WTC11 (cell line): ENCODE data around the gene CNPY4. TPM values are rescaled to one million over a fixed set of nuclear protein-coding genes. Genes with fewer than 3 reads are reported as not detected.

Experiments
- ATAC-seq: fragments of 200-7000 bp; cut with Tn5 transposase; 2 replicates; pipeline ENCODE4 v1.10.0; 2021; ENCODE audit warnings: mild to moderate bottlenecking, moderate library complexity
- CTCF ChIA-PET: fragments of 300-600 bp; sonication (Branson Sonifier 250); formaldehyde crosslinking; loops from one replicate; lab custom pipeline; 2021; ENCODE audit warnings: antibody characterized with exemption; lab: Charles Lee
- POLR2A ChIA-PET: fragments of 350-600 bp; sonication (Branson Sonifier 250); formaldehyde crosslinking; loops from one replicate; lab custom pipeline; 2021; ENCODE audit warnings: antibody characterized with exemption; lab: Charles Lee
- DNase-seq: peaks from one replicate; pipeline ENCODE4 v3.0.0; 2021; ENCODE audit warnings: low spot score
- H3K27ac Mint-ChIP-seq: 2 replicates; pipeline ENCODE4 v1.8.0; 2021; ENCODE audit warnings: mixed read lengths
- H3K27me3 Mint-ChIP-seq: 2 replicates; pipeline ENCODE4 v1.8.0; 2021; ENCODE audit warnings: low read depth, mild to moderate bottlenecking, moderate library complexity, mixed read lengths
- H3K36me3 Mint-ChIP-seq: 2 replicates; pipeline ENCODE4 v1.8.0; 2021; ENCODE audit warnings: mixed read lengths
- H3K4me1 Mint-ChIP-seq: 2 replicates; pipeline ENCODE4 v1.8.0; 2022; ENCODE audit warnings: mixed read lengths
- H3K4me3 Mint-ChIP-seq: 2 replicates; pipeline ENCODE4 v1.8.0; 2021; ENCODE audit warnings: mild to moderate bottlenecking, moderate library complexity, mixed read lengths
- H3K9me3 Mint-ChIP-seq: 2 replicates; pipeline ENCODE4 v1.8.0; 2021; ENCODE audit warnings: mixed read lengths
- CDX4 ChIP-seq: fragments of 250-450 bp; sonication (Bioruptor Pico); IDR thresholded peaks from 2 replicates; pipeline ENCODE4 v1.9.0; 2021; ENCODE audit warnings: moderate library complexity, mild to moderate bottlenecking, inconsistent platforms, borderline replicate concordance
- E2F4 ChIP-seq: sonication (generic); formaldehyde crosslinking; IDR thresholded peaks from 2 replicates; pipeline ENCODE4 v1.8.1; 2022; ENCODE audit warnings: low read depth, mild to moderate bottlenecking, moderate library complexity, missing genetic modification reagents, borderline replicate concordance
- ESRRA ChIP-seq: sonication (generic); formaldehyde crosslinking; IDR thresholded peaks from 2 replicates; pipeline ENCODE4 v1.8.1; 2022; ENCODE audit warnings: mild to moderate bottlenecking, missing genetic modification reagents, borderline replicate concordance
- GRHL2 ChIP-seq: fragments of 250-450 bp; sonication (Bioruptor Pico); IDR thresholded peaks from 2 replicates; pipeline ENCODE4 v1.8.0; 2022; ENCODE audit warnings: mild to moderate bottlenecking, moderate library complexity; ENCODE audit not compliant: insufficient replicate concordance, severe bottlenecking
- HMGA2 ChIP-seq: fragments of 250-450 bp; sonication (Bioruptor Pico); IDR thresholded peaks from 2 replicates; pipeline ENCODE4 v1.4.0; 2021; ENCODE audit warnings: mild to moderate bottlenecking, moderate library complexity
- IRF2 ChIP-seq: sonication (generic); formaldehyde crosslinking; IDR thresholded peaks from 2 replicates; pipeline ENCODE4 v1.8.0; 2022; ENCODE audit warnings: low read depth, missing genetic modification reagents, borderline replicate concordance
- NR1H2 ChIP-seq: sonication (generic); formaldehyde crosslinking; IDR thresholded peaks from 2 replicates; pipeline ENCODE4 v1.9.0; 2021; ENCODE audit warnings: mild to moderate bottlenecking, moderate library complexity, missing genetic modification reagents
- PRRX2 ChIP-seq: fragments of 250-450 bp; sonication (Bioruptor Pico); IDR thresholded peaks from 2 replicates; pipeline ENCODE4 v1.8.0; 2021; ENCODE audit warnings: mild to moderate bottlenecking
- TCF7 ChIP-seq: sonication (generic); formaldehyde crosslinking; IDR thresholded peaks from 2 replicates; pipeline ENCODE4 v1.8.0; 2022; ENCODE audit warnings: mild to moderate bottlenecking, low read depth, missing genetic modification reagents, moderate library complexity
- TEAD4 ChIP-seq: sonication (generic); formaldehyde crosslinking; IDR thresholded peaks from 2 replicates; pipeline ENCODE4 v1.8.0; 2022; ENCODE audit warnings: mild to moderate bottlenecking, missing genetic modification reagents
- ZNF138 ChIP-seq: sonication (generic); formaldehyde crosslinking; conservative IDR thresholded peaks from 2 replicates; pipeline ENCODE4 v1.8.1; 2022; ENCODE audit warnings: mild to moderate bottlenecking, moderate library complexity, missing genetic modification reagents
- ZNF317 ChIP-seq: sonication (generic); formaldehyde crosslinking; IDR thresholded peaks from 2 replicates; pipeline ENCODE4 v1.8.1; 2023; ENCODE audit warnings: low read depth, mild to moderate bottlenecking, moderate library complexity, missing genetic modification reagents, borderline replicate concordance
- total RNA-seq: library from RNA; stranded (reverse); gene quantifications from 3 replicates; pipeline ENCODE4 v1.2.3, GENCODE V29; 2021
- TF ChIP-seq, protein P1 (sequence below): fragments of 250-450 bp; sonication (Bioruptor Pico); IDR thresholded peaks from 2 replicates; pipeline ENCODE4 v1.9.0; 2021; ENCODE audit warnings: mild to moderate bottlenecking
- TF ChIP-seq, protein P2 (sequence below): sonication (generic); formaldehyde crosslinking; IDR thresholded peaks from 2 replicates; pipeline ENCODE4 v1.8.1; 2023; ENCODE audit warnings: mild to moderate bottlenecking, missing genetic modification reagents, borderline replicate concordance
- TF ChIP-seq, protein P3 (sequence below): fragments of 200-600 bp; IDR thresholded peaks from 2 replicates; pipeline ENCODE4 v1.8.0; 2022; ENCODE audit warnings: antibody characterized with exemption
- TF ChIP-seq, protein P4 (sequence below): sonication (generic); formaldehyde crosslinking; IDR thresholded peaks from 2 replicates; pipeline ENCODE4 v1.8.1; 2022; ENCODE audit warnings: mild to moderate bottlenecking, moderate library complexity, missing genetic modification reagents

Gene CNPY4
- total RNA-seq, 1 experiment from 2014 or later = 15.1 TPM

DNA sequence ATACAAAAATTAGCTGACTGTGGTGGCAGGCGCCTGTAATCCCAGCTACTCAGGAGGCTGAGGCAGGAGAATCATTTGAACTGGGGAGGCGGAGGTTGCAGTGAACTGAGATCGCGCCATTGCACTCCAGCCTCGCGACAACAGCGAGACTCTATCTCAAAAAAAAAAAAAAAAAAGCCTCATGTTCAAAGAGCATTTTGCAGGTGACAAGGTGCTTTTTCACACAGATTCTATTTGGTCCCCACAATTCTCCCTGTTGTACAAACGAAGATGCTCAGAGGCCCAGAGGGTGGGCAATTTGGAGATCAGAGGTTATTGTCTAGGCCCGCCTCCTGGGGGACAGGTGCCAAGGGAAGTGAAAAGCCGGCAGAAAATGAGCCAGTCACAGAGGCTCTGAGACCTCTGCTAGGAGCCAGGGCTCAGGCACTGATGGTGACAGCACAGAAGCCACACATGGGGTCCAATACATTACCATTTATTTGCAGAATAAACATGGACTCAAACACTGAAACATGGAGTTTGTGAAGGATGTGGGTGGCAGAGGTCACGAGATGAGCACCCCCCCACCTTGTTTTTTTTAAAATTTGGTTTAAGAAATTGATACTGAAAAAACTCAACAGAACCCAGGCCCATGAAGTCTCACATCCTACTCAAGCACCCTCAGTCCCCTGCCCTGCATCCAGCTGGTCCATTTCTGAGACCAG is 49.9 kb downstream of the CNPY4 start:
- peaks cover 50% of the 10 kb centered on the region for H3K4me1 Mint-ChIP-seq
- no peak for ATAC-seq
- DNase-seq = no peak
- peaks cover 9% of the 10 kb centered on the region for H3K36me3 Mint-ChIP-seq
- CTCF ChIA-PET = interaction anchor here (0.7 to 4.6 kb wide), 7 partner anchors 8 to 537 kb away, joined by 3 to 54 read pairs (median 8); partner anchors contain the start of genes GPC2, POP7, STAG3 and TRAPPC14
- POLR2A ChIA-PET = interaction anchor here (1.5 to 1.8 kb wide), 2 partner anchors 8 to 259 kb away, joined by 3 to 21 read pairs; partner anchors contain the start of genes GPC2 and STAG3
- TF ChIP-seq ZNF138 (no peak), E2F4 (CRISPR knock-in tag) (no peak), ZNF317 (CRISPR knock-in tag) (no peak), HMGA2 (no peak), TCF7 (CRISPR knock-in tag) (no peak), CDX4 (CRISPR knock-in tag) (no peak), IRF2 (CRISPR knock-in tag) (no peak), ESRRA (no peak), NR1H2 (no peak), TEAD4 (no peak), PRRX2 (CRISPR knock-in tag) (no peak), GRHL2 (CRISPR knock-in tag) (no peak)
- TF ChIP-seq, protein P1, sequence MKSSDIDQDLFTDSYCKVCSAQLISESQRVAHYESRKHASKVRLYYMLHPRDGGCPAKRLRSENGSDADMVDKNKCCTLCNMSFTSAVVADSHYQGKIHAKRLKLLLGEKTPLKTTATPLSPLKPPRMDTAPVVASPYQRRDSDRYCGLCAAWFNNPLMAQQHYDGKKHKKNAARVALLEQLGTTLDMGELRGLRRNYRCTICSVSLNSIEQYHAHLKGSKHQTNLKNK = no peak
- TF ChIP-seq, protein P2, sequence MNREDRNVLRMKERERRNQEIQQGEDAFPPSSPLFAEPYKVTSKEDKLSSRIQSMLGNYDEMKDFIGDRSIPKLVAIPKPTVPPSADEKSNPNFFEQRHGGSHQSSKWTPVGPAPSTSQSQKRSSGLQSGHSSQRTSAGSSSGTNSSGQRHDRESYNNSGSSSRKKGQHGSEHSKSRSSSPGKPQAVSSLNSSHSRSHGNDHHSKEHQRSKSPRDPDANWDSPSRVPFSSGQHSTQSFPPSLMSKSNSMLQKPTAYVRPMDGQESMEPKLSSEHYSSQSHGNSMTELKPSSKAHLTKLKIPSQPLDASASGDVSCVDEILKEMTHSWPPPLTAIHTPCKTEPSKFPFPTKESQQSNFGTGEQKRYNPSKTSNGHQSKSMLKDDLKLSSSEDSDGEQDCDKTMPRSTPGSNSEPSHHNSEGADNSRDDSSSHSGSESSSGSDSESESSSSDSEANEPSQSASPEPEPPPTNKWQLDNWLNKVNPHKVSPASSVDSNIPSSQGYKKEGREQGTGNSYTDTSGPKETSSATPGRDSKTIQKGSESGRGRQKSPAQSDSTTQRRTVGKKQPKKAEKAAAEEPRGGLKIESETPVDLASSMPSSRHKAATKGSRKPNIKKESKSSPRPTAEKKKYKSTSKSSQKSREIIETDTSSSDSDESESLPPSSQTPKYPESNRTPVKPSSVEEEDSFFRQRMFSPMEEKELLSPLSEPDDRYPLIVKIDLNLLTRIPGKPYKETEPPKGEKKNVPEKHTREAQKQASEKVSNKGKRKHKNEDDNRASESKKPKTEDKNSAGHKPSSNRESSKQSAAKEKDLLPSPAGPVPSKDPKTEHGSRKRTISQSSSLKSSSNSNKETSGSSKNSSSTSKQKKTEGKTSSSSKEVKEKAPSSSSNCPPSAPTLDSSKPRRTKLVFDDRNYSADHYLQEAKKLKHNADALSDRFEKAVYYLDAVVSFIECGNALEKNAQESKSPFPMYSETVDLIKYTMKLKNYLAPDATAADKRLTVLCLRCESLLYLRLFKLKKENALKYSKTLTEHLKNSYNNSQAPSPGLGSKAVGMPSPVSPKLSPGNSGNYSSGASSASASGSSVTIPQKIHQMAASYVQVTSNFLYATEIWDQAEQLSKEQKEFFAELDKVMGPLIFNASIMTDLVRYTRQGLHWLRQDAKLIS (CRISPR knock-in tag) = no peak
- TF ChIP-seq, protein P3, sequence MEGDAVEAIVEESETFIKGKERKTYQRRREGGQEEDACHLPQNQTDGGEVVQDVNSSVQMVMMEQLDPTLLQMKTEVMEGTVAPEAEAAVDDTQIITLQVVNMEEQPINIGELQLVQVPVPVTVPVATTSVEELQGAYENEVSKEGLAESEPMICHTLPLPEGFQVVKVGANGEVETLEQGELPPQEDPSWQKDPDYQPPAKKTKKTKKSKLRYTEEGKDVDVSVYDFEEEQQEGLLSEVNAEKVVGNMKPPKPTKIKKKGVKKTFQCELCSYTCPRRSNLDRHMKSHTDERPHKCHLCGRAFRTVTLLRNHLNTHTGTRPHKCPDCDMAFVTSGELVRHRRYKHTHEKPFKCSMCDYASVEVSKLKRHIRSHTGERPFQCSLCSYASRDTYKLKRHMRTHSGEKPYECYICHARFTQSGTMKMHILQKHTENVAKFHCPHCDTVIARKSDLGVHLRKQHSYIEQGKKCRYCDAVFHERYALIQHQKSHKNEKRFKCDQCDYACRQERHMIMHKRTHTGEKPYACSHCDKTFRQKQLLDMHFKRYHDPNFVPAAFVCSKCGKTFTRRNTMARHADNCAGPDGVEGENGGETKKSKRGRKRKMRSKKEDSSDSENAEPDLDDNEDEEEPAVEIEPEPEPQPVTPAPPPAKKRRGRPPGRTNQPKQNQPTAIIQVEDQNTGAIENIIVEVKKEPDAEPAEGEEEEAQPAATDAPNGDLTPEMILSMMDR = no peak
- TF ChIP-seq, protein P4, sequence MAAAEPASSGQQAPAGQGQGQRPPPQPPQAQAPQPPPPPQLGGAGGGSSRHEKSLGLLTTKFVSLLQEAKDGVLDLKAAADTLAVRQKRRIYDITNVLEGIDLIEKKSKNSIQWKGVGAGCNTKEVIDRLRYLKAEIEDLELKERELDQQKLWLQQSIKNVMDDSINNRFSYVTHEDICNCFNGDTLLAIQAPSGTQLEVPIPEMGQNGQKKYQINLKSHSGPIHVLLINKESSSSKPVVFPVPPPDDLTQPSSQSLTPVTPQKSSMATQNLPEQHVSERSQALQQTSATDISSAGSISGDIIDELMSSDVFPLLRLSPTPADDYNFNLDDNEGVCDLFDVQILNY = no peak
- peaks cover 29% of the 10 kb centered on the region for H3K27me3 Mint-ChIP-seq
- H3K27ac Mint-ChIP-seq = peak overlapping the region; percentile 97; the same call in 1 of the 2 replicates
- H3K4me3 Mint-ChIP-seq = peak overlapping the region; percentile 87
- no peaks in the 10 kb centered on the region for H3K9me3 Mint-ChIP-seq
